ENCODE results near the gene ATG5.
"Not testable (repeated sequence)": the region's sequence is repeated elsewhere in the genome, so short reads cannot be mapped to it uniquely, and the experiment has no call there.

ATG5 gene

GRCh38 chr6:106257195-106257594 lies 68.4 kb downstream of the ATG5 start:
- no peak for DNase-seq (ENCODE audit: low spot score)

GRCh38 chr6:106256201-106256968 lies 69.2 kb downstream of the ATG5 start:
- DNase-seq (ENCODE audit: low spot score) = no peak

GRCh38 chr6:106255306-106255705 lies 70.3 kb downstream of the ATG5 start:
- no peak for DNase-seq (ENCODE audit: low spot score)

- DNase-seq (ENCODE audit: low spot score) = no peak
Observed at GRCh38 chr6:106254636-106255035, 70.9 kb downstream of the ATG5 start.

- no peak for DNase-seq (ENCODE audit: low spot score)
Observed at GRCh38 chr6:106253731-106254130, 71.8 kb downstream of the ATG5 start.

GRCh38 chr6:106253172-106253571 lies 72.4 kb downstream of the ATG5 start:
- DNase-seq (ENCODE audit: low spot score) = no peak

GRCh38 chr6:106252687-106253086 lies 72.9 kb downstream of the ATG5 start:
- DNase-seq (ENCODE audit: low spot score) = no peak

GRCh38 chr6:106251531-106252255 lies 73.9 kb downstream of the ATG5 start:
- DNase-seq (ENCODE audit: low spot score) = not testable (repeated sequence)

GRCh38 chr6:106250953-106251352 lies 74.6 kb downstream of the ATG5 start:
- DNase-seq (ENCODE audit: low spot score) = no peak

- DNase-seq (ENCODE audit: low spot score) = no peak
Observed at GRCh38 chr6:106249658-106250057, 75.9 kb downstream of the ATG5 start.

GRCh38 chr6:106247733-106248132 lies 77.8 kb downstream of the ATG5 start:
- DNase-seq (ENCODE audit: low spot score) = no peak

GRCh38 chr6:106247293-106247692 lies 78.3 kb downstream of the ATG5 start:
- no peak for DNase-seq (ENCODE audit: low spot score)

- no peak for DNase-seq (ENCODE audit: low spot score)
Observed at GRCh38 chr6:106244931-106245330, 80.6 kb downstream of the ATG5 start.

- DNase-seq (ENCODE audit: low spot score) = no peak
Observed at GRCh38 chr6:106244521-106244920, 81.0 kb downstream of the ATG5 start.

- no peak for DNase-seq (ENCODE audit: low spot score)
Observed at GRCh38 chr6:106243261-106243660, 82.3 kb downstream of the ATG5 start.

GRCh38 chr6:106241498-106241897 lies 84.1 kb downstream of the ATG5 start:
- no peak for DNase-seq (ENCODE audit: low spot score)

GRCh38 chr6:106237286-106237685 lies 88.3 kb downstream of the ATG5 start:
- DNase-seq (ENCODE audit: low spot score) = no peak

GRCh38 chr6:106229876-106230445 lies 95.6 kb downstream of the ATG5 start:
- DNase-seq (ENCODE audit: low spot score) = not testable (repeated sequence)

GRCh38 chr6:106227612-106228507 lies 97.7 kb downstream of the ATG5 start:
- DNase-seq (ENCODE audit: low spot score) = no peak

- DNase-seq (ENCODE audit: low spot score) = no peak
Observed at GRCh38 chr6:106226676-106227075, 98.9 kb downstream of the ATG5 start.

- DNase-seq (ENCODE audit: low spot score) = no peak
Observed at GRCh38 chr6:106225581-106225980, 100.0 kb downstream of the ATG5 start.

GRCh38 chr6:106223300-106223930 lies 102.1 kb downstream of the ATG5 start:
- peak; percentile 65 for DNase-seq (ENCODE audit: low spot score)
